Nephron progenitor cell (in vitro differentiated cells): ENCODE results near the gene FAM171A1.

Source experiments
- DNase-seq: peaks from one replicate; pipeline ENCODE4 v3.0.0; 2021
- H3K27ac Mint-ChIP-seq: 2 replicates; pipeline ENCODE4 v1.8.0; 2021; ENCODE audit warnings: mild to moderate bottlenecking, moderate library complexity, mixed read lengths
- H3K27me3 Mint-ChIP-seq: 2 replicates; pipeline ENCODE4 v1.8.0; 2021; ENCODE audit warnings: mild to moderate bottlenecking, low read depth, mixed read lengths; ENCODE audit not compliant: poor library complexity
- H3K36me3 Mint-ChIP-seq: 2 replicates; pipeline ENCODE4 v1.8.0; 2021; ENCODE audit warnings: low read depth, mixed read lengths
- H3K4me1 Mint-ChIP-seq: 2 replicates; pipeline ENCODE4 v1.8.0; 2021; ENCODE audit warnings: mixed read lengths
- H3K4me3 Mint-ChIP-seq: 2 replicates; pipeline ENCODE4 v1.8.0; 2021; ENCODE audit warnings: mild to moderate bottlenecking, moderate library complexity, mixed read lengths
- H3K9me3 Mint-ChIP-seq: 2 replicates; pipeline ENCODE4 v1.8.0; 2021; ENCODE audit warnings: mild to moderate bottlenecking, moderate library complexity, mixed read lengths
- CTCF ChIP-seq: fragments of 200-600 bp; sonication (generic); IDR thresholded peaks from 2 replicates; pipeline ENCODE4 v1.5.0; 2021; ENCODE audit warnings: antibody characterized with exemption

Gene FAM171A1

GRCh38 chr10:15267496-15267895 is 103.6 kb downstream of the FAM171A1 start:
- no peak for TF ChIP-seq CTCF
- H3K36me3 Mint-ChIP-seq: peaks cover 78% of the 10 kb centered on the region
- DNase-seq: no peak
- H3K27ac Mint-ChIP-seq: peak overlapping the region; percentile 79
- no peak overlapping the region for H3K4me3 Mint-ChIP-seq
- peaks cover 2% of the 10 kb centered on the region for H3K27me3 Mint-ChIP-seq
- peaks cover 43% of the 10 kb centered on the region for H3K9me3 Mint-ChIP-seq
- no peaks in the 10 kb centered on the region for H3K4me1 Mint-ChIP-seq

GRCh38 chr10:15266117-15266516 is 105.0 kb downstream of the FAM171A1 start:
- Mint-ChIP-seq H3K27ac (peak overlapping the region; percentile 56), H3K9me3 (peaks cover 31% of the 10 kb centered on the region), H3K4me1 (no peaks in the 10 kb centered on the region), H3K27me3 (peaks cover 2% of the 10 kb centered on the region), H3K36me3 (peaks cover 64% of the 10 kb centered on the region), H3K4me3 (no peak overlapping the region)
- DNase-seq: no peak
- TF ChIP-seq CTCF: no peak

- no peak for TF ChIP-seq CTCF
- peaks cover 58% of the 10 kb centered on the region for H3K36me3 Mint-ChIP-seq
- H3K27me3 Mint-ChIP-seq: peaks cover 2% of the 10 kb centered on the region
- peak overlapping the region; percentile 20 for H3K27ac Mint-ChIP-seq
- no peak overlapping the region for H3K4me3 Mint-ChIP-seq
- peaks cover 25% of the 10 kb centered on the region for H3K9me3 Mint-ChIP-seq
- DNase-seq: no peak
- no peaks in the 10 kb centered on the region for H3K4me1 Mint-ChIP-seq
Measured at GRCh38 chr10:15265558-15265957, 105.5 kb downstream of the FAM171A1 start.

- no peak overlapping the region for H3K27ac Mint-ChIP-seq
- H3K4me1 Mint-ChIP-seq: no peaks in the 10 kb centered on the region
- no peak for DNase-seq
- no peak for TF ChIP-seq CTCF
- H3K4me3 Mint-ChIP-seq: no peak overlapping the region
- peaks cover 2% of the 10 kb centered on the region for H3K27me3 Mint-ChIP-seq
- peaks cover 20% of the 10 kb centered on the region for H3K9me3 Mint-ChIP-seq
- peaks cover 53% of the 10 kb centered on the region for H3K36me3 Mint-ChIP-seq
Measured at GRCh38 chr10:15265056-15265455, 106.0 kb downstream of the FAM171A1 start.

GRCh38 chr10:15263657-15264323 is 107.3 kb downstream of the FAM171A1 start:
- peaks cover 9% of the 10 kb centered on the region for H3K9me3 Mint-ChIP-seq
- H3K4me1 Mint-ChIP-seq: no peaks in the 10 kb centered on the region
- no peak overlapping the region for H3K27ac Mint-ChIP-seq
- no peaks in the 10 kb centered on the region for H3K27me3 Mint-ChIP-seq
- TF ChIP-seq CTCF: no peak
- H3K4me3 Mint-ChIP-seq: no peak overlapping the region
- no peak for DNase-seq
- peaks cover 41% of the 10 kb centered on the region for H3K36me3 Mint-ChIP-seq

GRCh38 chr10:15262036-15262713 is 108.9 kb downstream of the FAM171A1 start:
- Mint-ChIP-seq H3K4me3 (no peak overlapping the region), H3K27me3 (no peaks in the 10 kb centered on the region), H3K27ac (no peak overlapping the region), H3K9me3 (no peaks in the 10 kb centered on the region), H3K4me1 (no peaks in the 10 kb centered on the region), H3K36me3 (peaks cover 24% of the 10 kb centered on the region)
- no peak for DNase-seq
- no peak for TF ChIP-seq CTCF
